GM18502 (cell line): ENCODE results near the gene SLC9A3.

ENCODE experiments used
- ATAC-seq: cut with Tn5 transposase; IDR thresholded peaks from one replicate; pipeline ENCODE4 v1.9.1; 2021; ENCODE audit warnings: mild to moderate bottlenecking; ENCODE audit not compliant: unreplicated experiment, poor library complexity

SLC9A3 gene

DNA sequence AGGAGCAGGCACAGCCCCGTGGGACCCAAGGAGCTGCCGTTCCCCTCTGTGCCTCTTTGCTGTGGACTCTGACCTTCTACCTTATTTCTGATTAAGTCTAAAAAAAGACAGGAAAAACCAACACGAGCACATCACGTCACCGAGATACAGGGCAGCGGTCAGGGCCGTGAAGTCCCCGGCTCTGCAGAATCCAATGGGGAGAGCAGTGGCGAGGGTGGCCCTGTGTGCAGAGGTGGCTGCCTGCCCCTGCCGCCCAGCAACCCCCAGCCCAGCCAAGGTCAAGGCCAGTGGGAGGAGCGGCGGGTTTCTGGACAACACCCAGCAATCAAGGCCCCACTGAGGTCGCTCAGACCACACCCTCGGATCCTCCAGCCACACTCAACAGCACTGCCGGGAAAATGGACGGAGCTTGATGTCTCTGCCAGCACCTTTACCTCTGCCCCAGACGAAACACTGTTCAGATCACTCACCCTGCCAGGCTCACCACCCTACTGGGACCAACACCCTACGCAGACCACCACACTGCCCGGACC lies 32.7 kb upstream of the SLC9A3 start:
- ATAC-seq, result no peak

DNA sequence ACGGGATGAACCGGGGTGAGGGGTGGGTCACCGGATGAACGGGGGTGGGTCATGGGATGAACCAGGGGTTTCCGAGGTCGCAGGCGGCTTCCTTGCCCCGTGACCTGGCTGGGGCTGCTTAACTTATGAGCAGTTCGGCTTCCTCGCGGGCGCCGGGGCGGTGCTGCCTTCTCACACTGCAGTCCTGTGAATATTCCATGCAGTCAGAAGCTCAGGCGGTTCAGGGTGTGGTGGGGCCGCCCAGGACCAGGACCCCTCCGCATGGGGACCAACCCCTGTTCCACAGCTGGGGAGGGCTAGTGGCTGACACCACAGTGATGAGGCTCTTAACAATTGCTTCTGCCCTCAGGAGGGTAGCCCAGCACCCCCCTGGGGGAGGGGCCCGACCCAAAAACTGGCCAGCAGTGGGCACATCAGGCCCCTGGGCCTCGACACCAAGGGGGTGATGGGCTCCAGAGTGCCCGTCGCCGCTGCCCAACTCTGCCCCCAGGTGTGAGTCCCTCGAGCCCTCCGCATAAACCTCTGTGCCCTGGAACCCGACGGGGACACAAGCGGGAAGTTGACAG lies 30.9 kb upstream of the SLC9A3 start:
- no peak for ATAC-seq

DNA sequence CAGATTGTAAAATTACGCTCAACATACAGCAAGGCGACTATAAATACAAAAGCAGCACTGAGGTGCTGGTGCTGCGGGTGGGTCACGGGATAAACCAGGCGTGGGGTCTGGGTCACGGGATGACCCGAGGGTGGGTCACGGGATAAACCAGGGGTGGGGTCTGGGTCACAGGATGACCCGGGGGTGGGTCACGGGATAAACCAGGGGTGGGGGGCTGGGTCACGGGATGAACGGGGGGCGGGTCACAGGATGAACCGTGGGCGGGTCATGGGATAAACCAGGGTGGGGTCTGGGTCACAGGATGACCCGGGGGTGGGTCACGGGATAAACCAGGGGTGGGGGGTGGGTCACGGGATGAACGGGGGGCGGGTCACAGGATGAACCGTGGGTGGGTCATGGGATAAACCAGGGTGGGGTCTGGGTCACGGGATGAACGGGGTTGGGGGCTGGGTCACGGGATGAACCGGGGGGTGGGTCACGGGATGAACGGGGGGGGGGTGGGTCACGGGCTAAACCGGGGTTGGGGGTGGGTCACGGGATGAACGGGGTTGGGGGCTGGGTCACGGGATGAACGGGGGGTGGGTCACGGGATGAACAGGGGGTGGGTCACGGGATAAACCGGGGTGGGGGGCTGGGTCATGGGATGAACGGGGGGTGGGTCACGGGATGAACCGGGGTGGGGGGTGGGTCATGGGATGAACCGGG lies 30.2 kb upstream of the SLC9A3 start:
- no peak for ATAC-seq

- ATAC-seq, result no peak
These were observed 29.6 kb upstream of the SLC9A3 start for GRCh38 chr5:553874-554273.

- ATAC-seq, result no peak
These were observed 27.2 kb upstream of the SLC9A3 start for GRCh38 chr5:551406-551805.

DNA sequence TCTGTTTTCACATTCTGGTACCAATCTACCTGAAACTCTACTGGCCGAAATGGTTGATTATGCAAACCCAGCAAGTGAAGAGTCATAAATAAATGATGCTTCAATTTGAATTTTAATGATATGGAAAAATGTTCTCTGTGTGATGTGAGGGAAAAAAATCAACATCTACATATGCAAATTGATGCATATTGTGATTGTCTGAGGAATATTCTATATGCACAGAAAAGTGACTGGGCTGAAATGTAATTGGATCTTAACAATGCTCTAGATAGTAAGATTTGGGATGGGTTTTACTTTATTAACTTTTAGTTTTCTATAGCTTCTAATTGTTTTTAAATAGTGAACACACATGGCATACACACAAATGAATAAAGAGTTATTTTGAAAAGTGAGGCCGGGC lies 25.0 kb upstream of the SLC9A3 start:
- no peak for ATAC-seq

GRCh38 chr5:548256-548655 lies 24.0 kb upstream of the SLC9A3 start:
- no peak for ATAC-seq

GRCh38 chr5:547086-547924 lies 23.1 kb upstream of the SLC9A3 start:
- ATAC-seq, result no peak

DNA sequence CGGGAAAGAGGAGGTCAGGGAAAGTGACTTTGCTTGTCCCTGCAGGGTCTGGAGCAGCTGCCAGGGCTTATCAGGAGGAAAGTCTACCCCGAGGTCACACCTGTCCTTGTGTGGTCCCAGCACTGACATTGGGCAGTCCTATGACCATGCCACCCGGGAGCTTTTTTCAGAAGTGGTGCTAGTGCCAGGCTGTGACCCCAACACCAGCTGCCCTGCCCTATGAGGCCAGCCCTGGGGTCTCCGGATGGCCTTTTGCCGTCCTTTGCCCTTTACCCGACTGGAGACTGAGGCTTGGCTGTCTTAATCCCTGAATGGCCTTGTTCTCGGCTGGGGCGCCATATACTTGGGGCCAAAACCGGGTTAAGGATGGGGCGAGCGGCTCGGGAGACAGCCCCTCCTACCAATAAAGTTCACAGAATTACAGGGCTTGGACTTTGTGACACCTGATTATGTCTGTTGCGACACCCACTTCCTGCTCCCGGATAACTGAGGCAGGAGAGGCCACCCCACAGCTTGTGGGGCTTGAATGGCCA lies 22.2 kb upstream of the SLC9A3 start:
- ATAC-seq, result no peak

DNA sequence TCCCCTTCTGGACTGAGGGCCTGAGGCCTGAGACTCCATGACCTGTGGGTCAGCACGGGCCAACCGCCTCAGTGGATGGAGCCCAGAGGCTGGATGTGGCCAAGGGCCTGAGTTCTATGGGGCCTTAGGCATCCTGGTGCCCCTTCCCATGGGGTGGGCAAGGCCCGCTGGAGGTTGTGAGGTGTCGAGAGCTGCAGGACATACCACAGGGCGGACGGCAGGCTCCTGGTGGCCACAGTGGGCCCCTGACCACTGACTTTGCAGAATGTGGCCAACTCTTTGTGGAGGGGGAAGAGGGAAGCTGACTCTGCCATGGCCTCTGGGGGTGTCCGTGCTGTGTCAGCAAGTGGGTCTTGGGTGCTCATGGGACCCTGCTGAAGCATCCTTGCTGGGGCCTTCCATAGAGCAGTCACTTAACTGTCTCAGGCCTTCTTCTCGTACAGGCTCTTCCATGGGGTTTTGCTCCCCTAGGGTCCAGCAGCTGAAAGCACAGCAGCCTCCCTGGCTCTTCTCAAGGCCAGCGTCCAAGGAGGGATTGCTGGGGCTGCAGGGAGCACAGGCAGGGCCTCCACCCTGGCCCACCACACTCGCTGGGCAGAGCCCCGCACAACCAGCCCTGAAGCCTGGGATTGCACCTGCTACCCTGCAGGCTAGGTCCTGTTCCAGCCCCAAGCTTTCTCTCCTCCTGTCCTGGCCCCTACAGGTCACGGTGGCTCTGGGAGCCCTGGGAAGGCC lies 21.6 kb upstream of the SLC9A3 start:
- no peak for ATAC-seq

- no peak for ATAC-seq
These were observed 20.6 kb upstream of the SLC9A3 start for GRCh38 chr5:544675-545355.

- ATAC-seq, result peak; percentile 95
These were observed 19.8 kb upstream of the SLC9A3 start for GRCh38 chr5:543755-544674.

- ATAC-seq, result peak; percentile 7
These were observed 19.1 kb upstream of the SLC9A3 start for GRCh38 chr5:543351-543750.

- ATAC-seq, result no peak
These were observed 18.4 kb upstream of the SLC9A3 start for GRCh38 chr5:542319-543311.

DNA sequence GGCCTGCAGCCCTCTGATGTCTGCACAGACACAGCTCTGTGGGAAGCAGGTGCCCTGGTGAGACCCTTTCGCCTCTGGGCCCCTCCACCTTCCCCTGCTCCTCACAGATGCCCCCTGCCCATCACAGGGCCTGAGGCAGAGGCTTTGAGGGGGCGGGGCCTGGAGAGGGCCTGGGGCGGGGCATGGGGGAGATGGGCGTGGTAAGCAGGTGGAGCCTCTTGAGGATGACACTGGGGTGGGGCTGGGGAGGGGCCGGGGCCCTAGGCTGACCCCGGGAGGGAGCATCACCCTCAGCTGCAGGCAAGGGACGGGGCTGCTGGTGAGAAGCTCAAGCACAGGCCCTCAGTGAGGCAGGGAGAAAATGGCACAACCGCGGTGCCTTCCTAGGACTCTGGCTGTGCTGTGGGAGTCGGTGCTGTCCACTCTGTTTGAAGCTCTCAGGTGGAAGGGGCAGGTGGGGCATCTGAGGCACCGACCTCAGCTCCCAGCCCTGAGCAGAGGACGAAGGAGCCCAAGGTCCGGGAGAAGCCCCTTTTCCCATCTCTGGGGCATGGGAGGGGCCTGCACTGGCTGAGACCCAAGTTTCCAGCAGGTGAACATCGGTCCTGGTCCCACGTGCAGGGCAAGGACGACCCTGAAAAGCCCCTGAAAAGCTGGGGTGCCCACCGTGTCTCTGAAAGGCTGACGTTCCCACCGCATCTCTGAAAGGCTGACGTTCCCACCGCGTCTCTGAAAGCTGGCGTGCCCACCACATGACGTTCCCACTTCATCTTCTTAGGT lies 17.5 kb upstream of the SLC9A3 start:
- no peak for ATAC-seq

- no peak for ATAC-seq
These were observed 16.8 kb upstream of the SLC9A3 start for GRCh38 chr5:540906-541538.
